IPS-20b (cell line): ENCODE measurements around the gene GMCL1.
"Not testable (repeated sequence)": the region's sequence is repeated elsewhere in the genome, so short reads cannot be mapped to it uniquely, and the experiment has no call there.

Experiments
- H3K27ac ChIP-seq: one replicate; pipeline ENCODE4 v1.5.1; 2013; ENCODE audit warnings: low read length
- H3K27me3 ChIP-seq: 2 replicates; pipeline ENCODE4 v1.6.1; 2013; ENCODE audit warnings: mild to moderate bottlenecking, low read length, inconsistent platforms; ENCODE audit not compliant: insufficient read depth
- H3K36me3 ChIP-seq: 2 replicates; pipeline ENCODE4 v1.6.1; 2013; ENCODE audit warnings: low read depth, mild to moderate bottlenecking, inconsistent platforms, low read length, moderate library complexity; ENCODE audit not compliant: insufficient read depth
- H3K4me1 ChIP-seq: 2 replicates; pipeline ENCODE4 v1.6.1; 2013; ENCODE audit warnings: mild to moderate bottlenecking, control low read depth, inconsistent platforms, low read length, moderate library complexity; ENCODE audit not compliant: insufficient read depth
- H3K4me3 ChIP-seq: 2 replicates; pipeline ENCODE4 v1.5.1; 2013; ENCODE audit warnings: mild to moderate bottlenecking, low read length, inconsistent platforms
- H3K9ac ChIP-seq: 2 replicates; pipeline ENCODE4 v1.6.1; 2013; ENCODE audit warnings: low read depth, mild to moderate bottlenecking, inconsistent platforms, low read length, moderate library complexity
- H3K9me3 ChIP-seq: 2 replicates; pipeline ENCODE4 v1.6.1; 2013; ENCODE audit warnings: mild to moderate bottlenecking, low read depth, low read length, inconsistent platforms; ENCODE audit not compliant: insufficient read depth

GMCL1 gene

DNA sequence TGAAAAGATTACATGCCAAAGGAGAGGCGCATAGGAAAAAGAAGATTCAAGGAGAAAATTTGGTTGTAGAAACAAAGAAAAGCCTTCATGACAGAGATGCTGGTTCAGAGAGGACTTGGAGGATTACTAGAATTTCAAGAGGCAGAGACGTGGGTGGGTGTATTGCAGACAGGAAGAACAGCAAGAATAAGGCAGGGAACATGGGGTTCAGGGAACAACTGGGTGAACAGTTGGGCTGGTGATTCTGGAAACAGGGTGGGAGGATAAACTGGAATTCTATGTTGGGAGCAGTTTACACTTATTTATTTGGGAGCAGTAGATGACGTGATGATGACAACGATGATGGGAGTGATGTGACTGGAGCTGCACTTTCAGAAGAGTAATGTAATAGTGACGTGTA lies 18.4 kb upstream of the GMCL1 start:
- no peak overlapping the region for H3K9ac ChIP-seq
- no peaks in the 10 kb centered on the region for H3K9me3 ChIP-seq
- H3K4me1 ChIP-seq = peaks cover 4% of the 10 kb centered on the region; the same call in 1 of the 2 replicates
- no peaks in the 10 kb centered on the region for H3K27me3 ChIP-seq
- no peaks in the 10 kb centered on the region for H3K36me3 ChIP-seq
- H3K4me3 ChIP-seq = no peak overlapping the region
- no peak overlapping the region for H3K27ac ChIP-seq

DNA sequence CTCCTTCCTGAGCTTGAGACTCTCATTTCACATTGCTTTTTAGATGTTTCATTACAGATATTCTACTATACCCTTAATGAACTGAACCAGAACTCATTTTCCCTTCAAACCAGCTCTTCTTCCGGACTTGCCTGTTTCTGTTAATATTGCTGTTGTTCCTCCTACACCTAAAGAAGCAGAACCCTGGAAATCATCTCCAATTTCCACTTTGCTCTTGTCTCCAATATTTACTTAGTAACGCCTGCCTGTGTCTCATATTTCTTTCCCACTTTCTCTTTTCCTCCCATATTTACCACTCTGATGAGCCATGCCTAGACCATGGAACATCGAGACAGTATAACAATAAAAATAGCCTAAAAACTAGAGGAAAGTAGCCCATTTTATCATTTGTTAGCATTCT lies 17.9 kb upstream of the GMCL1 start:
- Histone ChIP-seq H3K9me3 (no peaks in the 10 kb centered on the region), H3K27ac (no peak overlapping the region), H3K9ac (no peak overlapping the region)

DNA sequence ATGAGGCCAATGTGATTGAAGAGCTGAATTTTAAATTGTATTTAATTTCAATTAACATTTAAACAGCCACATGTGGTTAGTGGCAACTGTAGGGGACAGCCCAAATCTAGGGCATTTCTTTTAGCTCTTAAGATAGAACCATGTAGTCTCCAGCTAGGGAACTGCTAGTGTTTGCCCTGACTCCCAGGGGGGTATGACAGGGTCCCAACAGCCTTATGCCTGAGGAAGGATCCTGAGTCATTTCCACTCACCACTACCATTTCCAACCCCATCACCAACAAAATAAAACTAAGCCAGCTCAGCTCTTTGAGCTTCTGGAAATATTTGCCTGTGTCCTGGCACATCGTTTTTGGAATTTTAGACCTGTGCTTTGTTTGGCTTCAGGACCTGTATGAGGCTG lies 13.7 kb upstream of the GMCL1 start:
- H3K4me1 ChIP-seq = peaks cover 9% of the 10 kb centered on the region; the same call in 1 of the 2 replicates
- H3K36me3 ChIP-seq = 0 out of 2 replicates have a peak, but pooled peaks cover under 1% of the 10 kb centered on the region
- no peak overlapping the region for H3K4me3 ChIP-seq
- H3K9me3 ChIP-seq = no peaks in the 10 kb centered on the region
- H3K27me3 ChIP-seq = no peaks in the 10 kb centered on the region
- H3K27ac ChIP-seq = no peak overlapping the region
- no peak overlapping the region for H3K9ac ChIP-seq

More for the DNA sequence above, 17.9 kb upstream of the GMCL1 start:
- no peak overlapping the region for H3K4me3 ChIP-seq
- peaks cover 7% of the 10 kb centered on the region; the same call in 1 of the 2 replicates for H3K4me1 ChIP-seq
- no peaks in the 10 kb centered on the region for H3K27me3 ChIP-seq
- no peaks in the 10 kb centered on the region for H3K36me3 ChIP-seq

DNA sequence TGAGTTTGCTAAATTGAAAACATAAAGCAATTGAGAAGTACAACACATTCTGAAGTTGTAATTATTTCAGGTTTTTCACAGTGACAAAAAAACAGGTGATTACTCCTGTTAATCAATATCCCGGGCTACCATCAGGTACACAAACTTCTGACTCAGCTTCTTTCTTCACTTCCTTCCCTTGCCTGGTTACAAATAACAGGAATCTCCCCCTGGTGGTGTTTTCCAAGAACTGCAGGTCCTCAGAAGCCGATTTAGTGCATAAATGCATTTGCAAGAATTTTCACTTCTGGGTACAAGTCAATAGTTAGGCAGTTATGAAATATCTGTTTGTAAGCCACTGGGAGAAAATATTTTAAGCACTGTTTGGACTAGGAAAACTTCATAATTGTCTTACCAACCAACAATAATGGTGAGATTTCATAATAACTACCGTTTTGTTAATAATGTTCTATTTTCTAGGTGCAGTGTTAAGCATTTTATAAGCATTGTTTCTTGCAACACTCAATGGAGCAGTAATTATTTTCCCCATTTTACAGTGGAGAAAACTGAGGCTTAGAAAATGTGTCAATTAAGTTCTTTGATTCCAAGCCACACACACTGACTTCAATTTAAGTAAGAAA lies 12.4 kb upstream of the GMCL1 start:
- no peaks in the 10 kb centered on the region for H3K9me3 ChIP-seq
- peaks cover 9% of the 10 kb centered on the region; the same call in 1 of the 2 replicates for H3K4me1 ChIP-seq
- no peak overlapping the region for H3K9ac ChIP-seq
- no peaks in the 10 kb centered on the region for H3K27me3 ChIP-seq
- peaks cover 6% of the 10 kb centered on the region; the same call in 1 of the 2 replicates for H3K36me3 ChIP-seq
- no peak overlapping the region for H3K27ac ChIP-seq
- H3K4me3 ChIP-seq = no peak overlapping the region

DNA sequence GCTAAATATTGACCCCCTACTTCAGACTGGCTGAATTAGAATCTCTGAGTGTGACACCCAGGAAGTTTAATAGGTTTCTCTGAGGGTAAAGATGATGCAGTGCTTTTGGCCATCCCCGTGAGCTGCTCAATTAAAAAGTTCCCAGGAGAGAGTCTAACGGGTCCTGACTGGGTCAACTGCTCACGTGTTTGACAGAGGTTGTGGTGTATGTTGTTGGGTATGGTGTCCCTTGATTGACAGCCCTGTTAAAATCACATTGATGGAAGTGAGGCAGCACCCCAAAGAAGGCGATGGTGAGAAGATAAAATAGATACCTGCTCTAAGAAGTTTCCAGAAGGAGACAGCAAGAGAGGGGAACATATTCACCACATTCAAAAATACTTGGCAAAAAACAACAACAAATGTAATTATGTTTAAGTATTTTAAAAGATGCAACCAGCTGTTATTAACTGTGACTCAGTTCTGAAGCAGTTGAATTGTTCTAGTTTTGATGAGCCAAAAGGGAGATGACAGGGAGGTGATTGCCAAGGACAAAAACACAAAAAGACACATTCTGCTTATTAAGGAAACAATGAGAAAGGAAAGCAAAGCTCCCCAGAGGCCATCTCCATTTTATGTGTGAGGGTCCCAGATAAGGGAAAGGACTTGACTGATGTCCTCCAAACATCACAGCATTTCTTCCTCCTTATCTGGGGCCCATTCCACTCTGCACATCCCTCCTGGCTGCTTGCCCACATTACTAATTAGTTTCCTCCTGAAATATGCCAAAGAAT lies 11.5 kb upstream of the GMCL1 start:
- H3K36me3 ChIP-seq = peaks cover 6% of the 10 kb centered on the region; the same call in 1 of the 2 replicates
- H3K27me3 ChIP-seq = no peaks in the 10 kb centered on the region
- H3K4me1 ChIP-seq = peaks cover 9% of the 10 kb centered on the region; the same call in 1 of the 2 replicates
- no peak overlapping the region for H3K9ac ChIP-seq
- H3K4me3 ChIP-seq = no peak overlapping the region
- no peak overlapping the region for H3K27ac ChIP-seq
- no peaks in the 10 kb centered on the region for H3K9me3 ChIP-seq

DNA sequence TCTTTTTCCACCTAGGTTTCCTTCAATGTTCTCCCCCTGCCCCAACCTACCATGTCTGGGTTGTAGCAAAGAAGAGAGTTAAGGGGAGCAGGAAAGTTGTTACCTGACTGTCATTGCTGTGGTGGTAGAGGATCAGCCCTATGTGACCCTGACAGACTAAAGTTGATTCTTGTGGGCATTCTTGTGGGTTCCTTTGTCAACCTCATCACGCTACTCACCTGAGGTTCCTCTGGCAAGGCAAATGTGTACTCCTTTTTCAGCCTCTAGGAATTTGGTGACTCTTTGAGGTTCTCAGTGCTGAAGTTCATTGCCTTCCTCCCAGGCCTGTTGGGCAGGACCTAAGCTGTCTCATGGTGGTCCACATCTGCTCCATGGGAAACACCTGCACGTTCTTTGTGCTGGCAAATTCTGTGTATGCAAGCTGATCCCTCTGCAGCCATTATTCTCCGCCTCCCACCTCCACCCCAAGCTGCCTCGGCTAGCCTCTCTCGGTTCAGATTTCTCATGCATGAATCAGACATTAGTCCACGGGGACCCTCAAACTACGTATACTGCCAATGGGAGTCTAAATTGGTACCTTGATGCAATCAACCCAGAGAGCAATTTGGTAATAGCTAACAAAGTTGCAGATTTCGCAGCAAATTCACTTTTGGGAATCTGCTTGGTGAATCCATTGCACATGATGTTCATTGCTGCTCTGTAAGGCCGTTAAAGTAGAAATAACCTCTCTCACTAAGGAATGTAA lies 1.5 kb upstream of the GMCL1 start:
- peak overlapping the region; percentile 88; the same call in 1 of the 2 replicates for H3K4me3 ChIP-seq
- H3K4me1 ChIP-seq = peaks cover 7% of the 10 kb centered on the region
- peak overlapping the region; percentile 88; the same call in 1 of the 2 replicates for H3K9ac ChIP-seq
- no peaks in the 10 kb centered on the region for H3K27me3 ChIP-seq
- H3K36me3 ChIP-seq = peaks cover 9% of the 10 kb centered on the region
- no peaks in the 10 kb centered on the region for H3K9me3 ChIP-seq
- H3K27ac ChIP-seq = no peak overlapping the region

DNA sequence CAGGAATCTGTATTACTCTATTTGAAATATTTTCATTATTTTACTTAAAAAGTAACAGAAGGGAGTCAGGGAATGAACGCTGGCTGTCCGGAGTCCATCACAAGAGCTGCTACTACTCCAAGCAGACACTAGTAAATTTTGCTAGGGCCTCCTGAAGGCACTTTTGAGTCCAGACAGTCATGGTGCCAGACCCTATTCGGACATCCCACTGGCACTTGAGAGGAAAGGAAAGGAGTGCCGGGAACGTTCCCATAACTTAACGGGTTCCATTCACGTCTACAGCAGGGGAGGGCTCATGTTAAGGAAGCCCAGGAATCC lies 563 bp upstream of the GMCL1 start:
- peaks cover 11% of the 10 kb centered on the region for H3K36me3 ChIP-seq
- no peaks in the 10 kb centered on the region for H3K27me3 ChIP-seq
- peak overlapping the region; percentile 59 for H3K27ac ChIP-seq
- peak overlapping the region; percentile 88 for H3K4me3 ChIP-seq
- peaks cover 7% of the 10 kb centered on the region for H3K4me1 ChIP-seq
- peak overlapping the region; percentile 88 for H3K9ac ChIP-seq
- no peaks in the 10 kb centered on the region for H3K9me3 ChIP-seq

DNA sequence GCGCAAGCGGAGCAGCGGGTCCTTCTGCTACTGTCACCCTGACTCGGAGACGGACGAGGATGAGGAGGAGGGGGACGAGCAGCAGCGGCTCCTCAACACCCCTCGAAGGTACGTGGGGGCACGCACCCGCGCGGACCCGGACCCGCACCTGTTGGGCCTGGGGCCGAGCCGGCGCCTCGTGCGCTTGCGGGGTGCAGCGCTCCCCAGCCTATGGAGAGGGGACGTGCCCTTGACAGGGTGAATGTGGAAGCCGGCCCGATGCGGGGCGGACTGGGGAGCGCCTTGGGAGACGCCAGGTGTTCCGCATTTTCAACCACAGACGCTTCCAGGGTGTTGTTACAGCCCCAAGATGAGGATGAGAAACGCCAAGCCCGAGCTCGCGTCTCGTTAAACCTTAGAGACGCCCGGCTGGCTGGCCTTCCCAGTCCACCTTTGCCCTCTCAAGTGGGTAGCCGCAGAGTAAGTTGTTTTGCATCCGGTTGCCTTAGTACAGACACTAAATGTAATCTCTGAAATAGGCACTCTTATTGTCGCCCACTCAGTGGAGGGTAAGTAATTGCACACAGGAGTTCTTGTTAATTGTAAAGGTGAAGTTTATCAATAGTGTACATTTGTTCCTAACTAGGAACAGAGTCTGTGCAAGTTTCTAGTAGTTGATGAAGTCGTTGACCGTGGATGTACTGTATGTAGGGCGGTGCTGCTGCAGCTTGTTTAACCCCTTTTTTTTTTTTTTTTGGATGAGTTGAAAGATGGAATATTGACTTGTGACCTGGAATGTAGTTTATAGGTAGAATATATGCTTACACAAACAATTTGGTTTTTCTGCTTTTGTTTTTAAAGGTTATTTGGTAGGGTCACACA lies 815 bp downstream of the GMCL1 start:
- peaks cover 7% of the 10 kb centered on the region for H3K4me1 ChIP-seq
- peak overlapping the region; percentile 78 for H3K9ac ChIP-seq
- H3K27me3 ChIP-seq = no peaks in the 10 kb centered on the region
- peaks cover 11% of the 10 kb centered on the region for H3K36me3 ChIP-seq
- H3K4me3 ChIP-seq = peak overlapping the region; percentile 88
- no peak overlapping the region for H3K27ac ChIP-seq
- H3K9me3 ChIP-seq = no peaks in the 10 kb centered on the region

DNA sequence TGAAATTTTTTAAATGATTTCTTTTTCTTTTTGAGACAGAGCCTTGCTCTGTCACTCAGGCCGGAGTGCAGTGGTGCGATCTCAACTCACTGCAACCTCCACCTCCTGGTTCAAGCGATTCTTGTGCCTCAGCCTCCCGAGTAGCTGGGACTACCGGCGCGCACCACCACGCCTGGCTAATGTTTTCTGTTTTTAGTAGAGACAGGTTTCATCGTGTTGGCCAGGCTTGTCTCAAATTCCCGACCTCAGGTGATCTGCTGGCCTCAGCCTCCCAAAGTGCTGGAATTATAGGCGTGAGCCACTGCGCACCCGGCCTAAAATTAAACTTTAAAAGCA lies 1.4 kb downstream of the GMCL1 start:
- H3K9ac ChIP-seq = peak overlapping the region; percentile 78; the same call in 1 of the 2 replicates
- H3K9me3 ChIP-seq, H3K4me1 ChIP-seq, H3K27ac ChIP-seq, H3K27me3 ChIP-seq: not testable (repeated sequence)
- H3K4me3 ChIP-seq = peak overlapping the region; percentile 88
- H3K36me3 ChIP-seq = peaks cover 11% of the 10 kb centered on the region

DNA sequence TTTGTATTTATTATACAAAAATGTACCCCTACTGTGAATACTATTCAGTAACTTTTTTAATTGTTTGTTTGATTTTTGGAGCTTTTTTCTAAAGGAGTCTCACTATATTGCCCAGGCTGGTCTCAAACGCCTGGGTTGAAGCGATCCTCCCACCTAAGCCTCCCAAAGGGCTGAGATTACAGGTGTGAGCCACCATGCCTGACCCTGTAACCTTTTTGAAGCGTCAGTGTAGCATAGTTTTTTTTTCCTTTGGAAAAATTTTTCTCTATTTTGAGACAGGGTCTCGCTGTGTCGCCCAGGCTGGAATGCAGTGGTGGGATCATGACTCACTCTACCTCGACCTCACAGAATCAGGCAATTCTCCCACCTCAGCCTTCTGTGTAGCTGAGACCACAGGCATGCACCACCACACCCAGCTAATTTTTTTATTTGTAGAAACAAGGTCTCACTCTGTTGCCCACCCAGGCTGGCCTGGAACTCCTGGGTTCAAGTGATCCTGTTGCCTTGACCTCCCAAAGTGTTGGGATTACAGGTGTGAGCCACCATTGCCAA lies 2.0 kb downstream of the GMCL1 start:
- Histone ChIP-seq H3K4me3 (peak overlapping the region; percentile 88; the same call in 1 of the 2 replicates), H3K9ac (no peak overlapping the region), H3K27me3 (no peaks in the 10 kb centered on the region), H3K27ac (no peak overlapping the region), H3K36me3 (peaks cover 11% of the 10 kb centered on the region), H3K9me3 (no peaks in the 10 kb centered on the region), H3K4me1 (peaks cover 7% of the 10 kb centered on the region)

DNA sequence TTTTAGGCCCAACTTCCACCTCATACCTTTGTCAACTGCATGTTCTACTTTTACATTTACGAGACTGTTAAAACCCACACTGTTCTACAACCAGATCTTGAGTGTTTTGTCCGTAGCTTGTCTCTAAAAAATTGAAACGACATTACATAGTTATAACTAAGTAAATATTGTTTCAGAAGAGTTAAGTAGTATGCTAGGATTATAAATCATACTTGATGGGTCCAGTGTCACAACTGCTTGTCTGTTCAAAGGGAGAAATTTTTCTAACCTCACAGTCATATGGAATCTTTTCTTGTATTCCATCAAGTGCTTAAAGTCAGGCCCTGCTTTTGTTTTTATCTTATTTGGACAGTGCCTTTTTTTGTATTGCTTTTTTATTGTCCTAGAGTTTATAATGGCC lies 4.3 kb downstream of the GMCL1 start:
- peaks cover 20% of the 10 kb centered on the region for H3K36me3 ChIP-seq
- H3K4me1 ChIP-seq = peaks cover under 1% of the 10 kb centered on the region; the same call in 1 of the 2 replicates
- no peak overlapping the region for H3K27ac ChIP-seq
- H3K9ac ChIP-seq = no peak overlapping the region
- H3K4me3 ChIP-seq = no peak overlapping the region
- H3K27me3 ChIP-seq = no peaks in the 10 kb centered on the region
- no peaks in the 10 kb centered on the region for H3K9me3 ChIP-seq
